Testis (tissue), 3 donors: ENCODE measurements around the gene GAPVD1. TPM values are rescaled to one million over a fixed set of nuclear protein-coding genes. Genes with fewer than 3 reads are reported as not detected.

Experiments used
- DNase-seq: peaks from one replicate; pipeline ENCODE4 v3.0.0-alpha.2; 2019
- H3K27ac ChIP-seq, 2 donors: fragments of 200-600 bp; sonication (generic); one replicate each; pipeline ENCODE4 v1.5.1; 2019
- H3K27me3 ChIP-seq: fragments of 200-600 bp; sonication (generic); one replicate; pipeline ENCODE4 v1.5.1; 2019
- H3K36me3 ChIP-seq: fragments of 200-600 bp; sonication (generic); one replicate; pipeline ENCODE4 v1.5.1; 2017; ENCODE audit warnings: low read depth; ENCODE audit errors: missing control alignments
- H3K4me1 ChIP-seq: fragments of 200-600 bp; sonication (generic); one replicate; pipeline ENCODE4 v1.5.1; 2019
- H3K4me3 ChIP-seq, 2 donors: fragments of 200-600 bp; sonication (generic); one replicate each; pipeline ENCODE4 v1.5.1; 2017 to 2019
- H3K9me3 ChIP-seq: fragments of 200-600 bp; sonication (generic); one replicate; pipeline ENCODE4 v1.5.1; 2017
- CTCF ChIP-seq, 3 experiments: fragments of 450-650 bp in 2 of 3; fragments of 200-600 bp in 1 of 3; sonication (generic) in 1 of 3; IDR thresholded peaks; one replicate each; pipeline ENCODE4 v1.5.1; 2016 to 2019; ENCODE audit warnings: antibody characterized with exemption in 3 of 3, mild to moderate bottlenecking in 2 of 3, moderate library complexity in 1 of 3
- POLR2A ChIP-seq: fragments of 450-650 bp; IDR thresholded peaks from one replicate; pipeline ENCODE4 v1.6.1; 2017; ENCODE audit warnings: antibody characterized with exemption, mild to moderate bottlenecking, moderate library complexity
- WGBS, 2 donors: methylation state at CpG; one replicate each; pipeline ENCODE4 v1.1.5; 2018; 5-methylcytosine and 5-hydroxymethylcytosine counted together
- intact Hi-C: fragments of 100-400 bp; cut with DNase I; formaldehyde crosslinking; loops from one replicate; pipeline ENCODE4 v1.15.1; 2023; ENCODE audit warnings: low total_unique reads
- polyA plus RNA-seq: library from polyadenylated mRNA; stranded (reverse); fragments of 350-450 nt; fragmentation: Illumina TruSeq; extraction: RNeasy Lipid Tissue Mini Kit (QIAGEN cat#74804); gene quantifications from one replicate; pipeline ENCODE4 v1.2.3, GENCODE V29; 2014; ENCODE audit warnings: low read depth, low replicate concordance; ENCODE audit not compliant: insufficient read depth
- total RNA-seq, 2 donors: library from RNA; depleted of rRNA; stranded (reverse); fragments of >200 nt; gene quantifications; one replicate each; pipeline ENCODE4 v1.2.3, GENCODE V29; 2016

GAPVD1 gene
- total and polyA plus RNA-seq, 3 donors from 2014 or later: 76.9 to 82.3 (median 80.0) TPM

- TF ChIP-seq POLR2A (no peak), CTCF (IDR thresholded peaks at IDR 0.05) (no peak)
- DNase-seq: peak; percentile 45
- H3K27ac ChIP-seq: peak overlapping the region; percentile 83 to 93
- WGBS, 2 donors: 17 to 19% methylated on average over 27 of the region's 27 CpGs
- no peaks in the 10 kb centered on the region for H3K27me3 ChIP-seq
- H3K4me1 ChIP-seq: peaks cover 31% of the 10 kb centered on the region
- H3K4me3 ChIP-seq: peak overlapping the region; percentile 79 to 82
- H3K9me3 ChIP-seq: no peaks in the 10 kb centered on the region
- no peaks in the 10 kb centered on the region for H3K36me3 ChIP-seq
- intact Hi-C loops: loop anchor here (10.0 kb wide), 1 partner anchor 377 kb away; the partner anchor contains the start of genes ARPC5L and RPL35
These were observed 19.5 kb upstream of the GAPVD1 start for GRCh38 chr9:125241863-125242739.

- Histone ChIP-seq H3K4me1 (peaks cover 14% of the 10 kb centered on the region), H3K27ac (no peak overlapping the region), H3K4me3 (no peak overlapping the region), H3K27me3 (no peaks in the 10 kb centered on the region), H3K9me3 (no peaks in the 10 kb centered on the region), H3K36me3 (no peaks in the 10 kb centered on the region)
- WGBS, 2 donors: 78 to 81% methylated on average over 15 of the region's 15 CpGs
- no peak for DNase-seq
- intact Hi-C loops: loop anchor here (10.0 kb wide), 1 partner anchor 379 kb away; the partner anchor contains the start of genes ARPC5L and RPL35
- no peak for TF ChIP-seq POLR2A
- TF ChIP-seq CTCF (IDR thresholded peaks at IDR 0.05): no peak
These were observed 17.8 kb upstream of the GAPVD1 start for GRCh38 chr9:125243792-125244260.

- Histone ChIP-seq H3K27me3 (no peaks in the 10 kb centered on the region), H3K36me3 (no peaks in the 10 kb centered on the region), H3K4me1 (no peaks in the 10 kb centered on the region), H3K4me3 (no peak overlapping the region), H3K9me3 (no peaks in the 10 kb centered on the region), H3K27ac (no peak overlapping the region)
- 79 to 82% methylated on average over 6 of the region's 6 CpGs for WGBS, 2 donors
- intact Hi-C loops: loop anchor here (10.0 kb wide), 1 partner anchor 381 kb away; the partner anchor contains the start of genes ARPC5L and RPL35
- DNase-seq: no peak
- TF ChIP-seq CTCF (IDR thresholded peaks at IDR 0.05): no peak
- TF ChIP-seq POLR2A: no peak
These were observed 15.4 kb upstream of the GAPVD1 start for GRCh38 chr9:125246261-125246667.

GRCh38 chr9:125254231-125254630 lies 7.4 kb upstream of the GAPVD1 start:
- intact Hi-C loops: no loop called here

More at GRCh38 chr9:125254231-125254630, 7.4 kb upstream of the GAPVD1 start:
- Histone ChIP-seq H3K27ac (no peak overlapping the region), H3K9me3 (no peaks in the 10 kb centered on the region), H3K4me3 (no peak overlapping the region), H3K27me3 (no peaks in the 10 kb centered on the region), H3K36me3 (no peaks in the 10 kb centered on the region), H3K4me1 (no peaks in the 10 kb centered on the region)
- no peak for DNase-seq
- no peak for TF ChIP-seq CTCF (IDR thresholded peaks at IDR 0.05)
- no peak for TF ChIP-seq POLR2A
